ENCODE measurements around the gene ARHGEF12. TPM values are rescaled to one million over a fixed set of nuclear protein-coding genes. Genes with fewer than 3 reads are reported as not detected.

Gene ARHGEF12
- total and polyA plus RNA-seq, 3 donors from 2014 or later = 26.6 to 74.1 (median 72.7) TPM

- H3K4me3 ChIP-seq = no peak overlapping the region
- no peaks in the 10 kb centered on the region for H3K9me3 ChIP-seq
- H3K36me3 ChIP-seq (ENCODE audit: low read depth, missing control alignments) = no peaks in the 10 kb centered on the region
- no peak for DNase-seq
- H3K4me1 ChIP-seq = no peaks in the 10 kb centered on the region
- TF ChIP-seq CTCF (IDR thresholded peaks at IDR 0.05) = no peak
- no peak for TF ChIP-seq POLR2A (IDR thresholded peaks at IDR 0.05)
- H3K27ac ChIP-seq = no peak overlapping the region
- no peaks in the 10 kb centered on the region for H3K27me3 ChIP-seq
- intact Hi-C loops (cut with DNase I; ENCODE audit: low total_unique reads) = no loop called here
- 74 to 88% methylated on average over 6 of the region's 6 CpGs for WGBS, 2 donors
These were observed 56.1 kb downstream of the ARHGEF12 start for GRCh38 chr11:120392314-120392713.

GRCh38 chr11:120392793-120393192, 56.6 kb downstream of the ARHGEF12 start:
- Histone ChIP-seq H3K9me3 (no peaks in the 10 kb centered on the region), H3K27me3 (no peaks in the 10 kb centered on the region), H3K4me3 (no peak overlapping the region), H3K4me1 (no peaks in the 10 kb centered on the region), H3K36me3 (ENCODE audit: low read depth, missing control alignments) (no peaks in the 10 kb centered on the region), H3K27ac (no peak overlapping the region)
- intact Hi-C loops (cut with DNase I; ENCODE audit: low total_unique reads) = no loop called here
- TF ChIP-seq CTCF (IDR thresholded peaks at IDR 0.05) = no peak
- no peak for TF ChIP-seq POLR2A (IDR thresholded peaks at IDR 0.05)
- no peak for DNase-seq
- 95% methylated on average over 2 of the region's 2 CpGs for WGBS, 2 donors

- no peak for DNase-seq
- intact Hi-C loops (cut with DNase I; ENCODE audit: low total_unique reads) = no loop called here
- Histone ChIP-seq H3K27me3 (no peaks in the 10 kb centered on the region), H3K4me1 (no peaks in the 10 kb centered on the region), H3K27ac (no peak overlapping the region), H3K4me3 (no peak overlapping the region), H3K9me3 (no peaks in the 10 kb centered on the region), H3K36me3 (ENCODE audit: low read depth, missing control alignments) (no peaks in the 10 kb centered on the region)
- TF ChIP-seq POLR2A (IDR thresholded peaks at IDR 0.05) (no peak), CTCF (IDR thresholded peaks at IDR 0.05) (no peak)
- WGBS, 2 donors = 96 to 98% methylated on average over 2 of the region's 2 CpGs
These were observed 57.9 kb downstream of the ARHGEF12 start for GRCh38 chr11:120394119-120394518.

GRCh38 chr11:120395778-120396177, 59.6 kb downstream of the ARHGEF12 start:
- no peak for DNase-seq
- Histone ChIP-seq H3K27me3 (no peaks in the 10 kb centered on the region), H3K36me3 (ENCODE audit: low read depth, missing control alignments) (no peaks in the 10 kb centered on the region), H3K27ac (no peak overlapping the region), H3K4me3 (no peak overlapping the region), H3K9me3 (no peaks in the 10 kb centered on the region), H3K4me1 (no peaks in the 10 kb centered on the region)
- 97 to 98% methylated on average over 3 of the region's 3 CpGs for WGBS, 2 donors
- TF ChIP-seq POLR2A (IDR thresholded peaks at IDR 0.05) = no peak
- no peak for TF ChIP-seq CTCF (IDR thresholded peaks at IDR 0.05)
- intact Hi-C loops (cut with DNase I; ENCODE audit: low total_unique reads) = no loop called here

- WGBS, 2 donors = 76 to 83% methylated on average over 2 of the region's 2 CpGs
- no peak overlapping the region for H3K27ac ChIP-seq
- DNase-seq = no peak
- intact Hi-C loops (cut with DNase I; ENCODE audit: low total_unique reads) = no loop called here
- no peaks in the 10 kb centered on the region for H3K27me3 ChIP-seq
- no peaks in the 10 kb centered on the region for H3K4me1 ChIP-seq
- no peak overlapping the region for H3K4me3 ChIP-seq
- no peaks in the 10 kb centered on the region for H3K9me3 ChIP-seq
- H3K36me3 ChIP-seq (ENCODE audit: low read depth, missing control alignments) = no peaks in the 10 kb centered on the region
- no peak for TF ChIP-seq CTCF (IDR thresholded peaks at IDR 0.05)
- TF ChIP-seq POLR2A (IDR thresholded peaks at IDR 0.05) = no peak
These were observed 61.9 kb downstream of the ARHGEF12 start for GRCh38 chr11:120398132-120398531.
